Vagina (tissue), 2 donors: ENCODE results near the gene SLC7A11. TPM values are rescaled to one million over a fixed set of nuclear protein-coding genes. Genes with fewer than 3 reads are reported as not detected.

Experiments
- DNase-seq, 2 donors: peaks; one replicate each; pipeline ENCODE4 v3.0.0-alpha.2; 2017; ENCODE audit errors: extremely low spot score in 2 of 2
- H3K27ac ChIP-seq: fragments of 200-600 bp; sonication (generic); one replicate; pipeline ENCODE4 v1.5.1; 2019
- H3K27me3 ChIP-seq: fragments of 200-600 bp; sonication (generic); one replicate; pipeline ENCODE4 v1.5.1; 2019
- H3K36me3 ChIP-seq, 2 donors: fragments of 200-600 bp; sonication (generic); one replicate each; pipeline ENCODE4 v1.5.1; 2017 to 2019
- H3K4me1 ChIP-seq: fragments of 200-600 bp; sonication (generic); one replicate; pipeline ENCODE4 v1.5.1; 2019
- H3K4me3 ChIP-seq, 2 donors: fragments of 200-600 bp; sonication (generic); 1 replicate in 1 of 2; 2 replicates in 1 of 2; pipeline ENCODE4 v1.5.1; 2016 to 2019
- H3K9me3 ChIP-seq: fragments of 200-600 bp; sonication (generic); one replicate; pipeline ENCODE4 v1.5.1; 2019
- POLR2A ChIP-seq, 2 donors: fragments of 450-650 bp; IDR thresholded peaks; one replicate each; pipeline ENCODE4 v1.6.1; 2017; ENCODE audit warnings: antibody characterized with exemption in 2 of 2, mild to moderate bottlenecking in 2 of 2, moderate library complexity in 2 of 2
- POLR2AphosphoS5 ChIP-seq, 2 donors: sonication (generic); formaldehyde crosslinking; IDR thresholded peaks; one replicate each; pipeline ENCODE4 v1.9.0; 2017; ENCODE audit warnings: antibody characterized with exemption in 2 of 2, mild to moderate bottlenecking in 2 of 2, low read depth in 1 of 2; ENCODE audit not compliant: insufficient read depth in 1 of 2
- intact Hi-C: fragments of 100-400 bp; cut with DNase I; formaldehyde crosslinking; loops from one replicate; pipeline ENCODE4 v1.15.1; 2023
- total RNA-seq: library from RNA; depleted of rRNA; stranded (reverse); fragments of >200 nt; gene quantifications from one replicate; pipeline ENCODE4 v1.2.3, GENCODE V29; 2016
- TF ChIP-seq, protein P1 (sequence below), 3 experiments: fragments of 450-650 bp in 2 of 3; fragments of 200-600 bp in 1 of 3; sonication (generic) in 1 of 3; IDR thresholded peaks; one replicate each; pipeline ENCODE4 v1.5.1; 2017 to 2019; ENCODE audit warnings: antibody characterized with exemption in 3 of 3, mild to moderate bottlenecking in 2 of 3, moderate library complexity in 2 of 3

Gene SLC7A11
- total RNA-seq, 1 donor from 2014 or later = 1.5 TPM

DNA sequence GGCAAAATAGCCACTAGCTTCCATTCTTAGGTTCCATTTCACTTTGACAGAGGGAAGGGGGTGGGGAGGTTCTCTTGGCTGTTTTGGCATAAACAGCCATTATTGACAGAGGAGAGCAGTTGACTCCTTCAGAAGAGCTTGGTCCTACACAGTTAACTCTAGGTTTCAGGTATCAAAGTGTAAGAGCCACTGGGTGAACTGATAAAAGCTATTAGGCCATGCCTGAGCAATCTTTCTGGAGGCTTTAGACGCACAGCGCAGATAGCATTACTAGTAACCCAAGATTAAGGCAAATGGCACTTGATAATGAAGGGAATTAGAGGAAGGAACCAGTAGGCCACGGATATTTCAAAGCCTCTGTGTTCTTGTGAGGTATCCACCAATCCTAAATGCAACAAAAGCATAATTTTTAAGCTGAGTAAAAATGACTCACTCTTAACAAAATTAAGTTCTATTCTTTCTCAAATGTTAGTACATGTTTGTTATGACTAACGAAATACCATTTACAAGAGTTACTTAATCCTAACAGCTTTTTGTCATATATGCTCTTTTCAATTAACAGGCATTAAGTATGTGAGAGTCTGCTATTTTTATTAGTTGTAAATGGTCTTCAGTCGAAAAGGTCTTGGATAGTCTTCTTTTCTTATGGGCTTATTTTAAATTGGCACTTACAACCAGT, 53.6 kb downstream of the SLC7A11 start:
- no peaks in the 10 kb centered on the region for H3K36me3 ChIP-seq
- intact Hi-C loops = loop anchor here (10.0 kb wide), 1 partner anchor 1064 kb away; no protein-coding TSS in a partner anchor
- no peak for DNase-seq

DNA sequence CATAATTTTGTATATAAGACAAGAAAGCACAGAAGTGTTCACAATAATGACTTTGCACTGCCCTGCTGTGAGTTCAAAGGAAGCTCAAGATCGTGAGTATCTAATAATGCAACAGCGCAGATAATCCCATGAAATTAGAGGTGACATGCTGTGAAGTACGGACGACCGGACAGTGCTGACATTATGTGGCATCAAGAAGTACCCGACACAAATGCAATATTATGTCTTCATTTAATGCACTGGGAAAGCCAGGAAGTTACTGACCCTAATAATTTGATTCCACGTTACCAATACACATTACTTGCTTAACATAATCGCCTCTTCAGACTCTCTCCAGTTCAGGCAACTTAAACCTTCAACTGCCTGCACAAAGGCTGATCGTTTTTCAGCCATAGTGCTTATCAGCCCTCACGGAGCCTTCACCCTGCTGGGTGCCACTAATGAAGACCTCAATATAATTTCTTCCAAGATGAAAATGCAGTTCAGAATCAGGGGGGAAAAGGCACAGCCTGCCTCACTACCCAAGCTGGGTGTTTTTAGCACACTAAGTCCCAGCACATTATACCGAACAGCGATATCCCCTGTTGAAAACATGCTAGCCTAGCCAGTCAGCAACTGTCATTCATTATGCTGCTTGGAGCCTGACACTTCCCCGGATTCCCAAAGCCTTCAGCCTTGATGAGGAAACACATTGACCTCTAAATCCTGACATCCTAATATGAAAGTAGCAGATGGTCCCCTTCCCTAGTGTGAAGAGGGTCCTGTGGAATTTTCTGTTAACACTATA, 56.1 kb downstream of the SLC7A11 start:
- no peak for DNase-seq
- no peak overlapping the region for H3K27ac ChIP-seq
- TF ChIP-seq, protein P1, sequence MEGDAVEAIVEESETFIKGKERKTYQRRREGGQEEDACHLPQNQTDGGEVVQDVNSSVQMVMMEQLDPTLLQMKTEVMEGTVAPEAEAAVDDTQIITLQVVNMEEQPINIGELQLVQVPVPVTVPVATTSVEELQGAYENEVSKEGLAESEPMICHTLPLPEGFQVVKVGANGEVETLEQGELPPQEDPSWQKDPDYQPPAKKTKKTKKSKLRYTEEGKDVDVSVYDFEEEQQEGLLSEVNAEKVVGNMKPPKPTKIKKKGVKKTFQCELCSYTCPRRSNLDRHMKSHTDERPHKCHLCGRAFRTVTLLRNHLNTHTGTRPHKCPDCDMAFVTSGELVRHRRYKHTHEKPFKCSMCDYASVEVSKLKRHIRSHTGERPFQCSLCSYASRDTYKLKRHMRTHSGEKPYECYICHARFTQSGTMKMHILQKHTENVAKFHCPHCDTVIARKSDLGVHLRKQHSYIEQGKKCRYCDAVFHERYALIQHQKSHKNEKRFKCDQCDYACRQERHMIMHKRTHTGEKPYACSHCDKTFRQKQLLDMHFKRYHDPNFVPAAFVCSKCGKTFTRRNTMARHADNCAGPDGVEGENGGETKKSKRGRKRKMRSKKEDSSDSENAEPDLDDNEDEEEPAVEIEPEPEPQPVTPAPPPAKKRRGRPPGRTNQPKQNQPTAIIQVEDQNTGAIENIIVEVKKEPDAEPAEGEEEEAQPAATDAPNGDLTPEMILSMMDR (IDR thresholded peaks at IDR 0.05) = no peak
- TF ChIP-seq POLR2A (IDR thresholded peaks at IDR 0.05) = no peak
- TF ChIP-seq POLR2AphosphoS5 (IDR thresholded peaks at IDR 0.05; ENCODE audit: insufficient read depth in 1 of 2, low read depth in 1 of 2) = no peak
- intact Hi-C loops = loop anchor here (10.0 kb wide), 1 partner anchor 1061 kb away; no protein-coding TSS in a partner anchor
- no peaks in the 10 kb centered on the region for H3K27me3 ChIP-seq
- no peaks in the 10 kb centered on the region for H3K4me1 ChIP-seq
- H3K4me3 ChIP-seq = no peak overlapping the region
- H3K9me3 ChIP-seq = no peaks in the 10 kb centered on the region
- no peaks in the 10 kb centered on the region for H3K36me3 ChIP-seq

More for the DNA sequence above, 53.6 kb downstream of the SLC7A11 start:
- Histone ChIP-seq H3K27me3 (no peaks in the 10 kb centered on the region), H3K9me3 (no peaks in the 10 kb centered on the region), H3K27ac (no peak overlapping the region), H3K4me3 (no peak overlapping the region), H3K4me1 (no peaks in the 10 kb centered on the region)
- TF ChIP-seq POLR2A (IDR thresholded peaks at IDR 0.05) = no peak
- TF ChIP-seq, protein P1 (IDR thresholded peaks at IDR 0.05) = no peak
- no peak for TF ChIP-seq POLR2AphosphoS5 (IDR thresholded peaks at IDR 0.05; ENCODE audit: insufficient read depth in 1 of 2, low read depth in 1 of 2)

DNA sequence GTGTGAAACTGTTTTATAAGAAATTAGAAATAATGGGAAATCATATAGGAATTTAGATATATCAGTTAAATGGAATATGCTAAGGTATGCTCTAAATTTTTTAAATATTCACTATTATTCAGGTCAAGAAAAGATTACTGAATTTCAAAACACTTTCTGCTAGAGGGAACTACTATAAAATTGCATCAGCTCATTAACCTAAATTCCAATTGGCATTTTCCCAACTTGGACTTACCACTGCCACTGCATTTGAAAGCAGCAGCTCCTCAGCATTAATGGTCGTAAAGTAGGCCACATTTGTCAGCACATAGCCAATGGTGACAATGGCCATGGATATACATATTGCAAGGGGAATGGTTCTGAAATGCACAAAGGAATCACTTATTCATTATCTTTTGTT, 57.3 kb downstream of the SLC7A11 start:
- no peaks in the 10 kb centered on the region for H3K27me3 ChIP-seq
- no peak overlapping the region for H3K4me3 ChIP-seq
- no peak for TF ChIP-seq POLR2A (IDR thresholded peaks at IDR 0.05)
- TF ChIP-seq, protein P1 (IDR thresholded peaks at IDR 0.05) = no peak
- TF ChIP-seq POLR2AphosphoS5 (IDR thresholded peaks at IDR 0.05; ENCODE audit: insufficient read depth in 1 of 2, low read depth in 1 of 2) = no peak
- H3K9me3 ChIP-seq = no peaks in the 10 kb centered on the region
- H3K27ac ChIP-seq = no peak overlapping the region
- no peaks in the 10 kb centered on the region for H3K4me1 ChIP-seq
- intact Hi-C loops = loop anchor here (10.0 kb wide), 1 partner anchor 1060 kb away; no protein-coding TSS in a partner anchor
- no peaks in the 10 kb centered on the region for H3K36me3 ChIP-seq
- no peak for DNase-seq

DNA sequence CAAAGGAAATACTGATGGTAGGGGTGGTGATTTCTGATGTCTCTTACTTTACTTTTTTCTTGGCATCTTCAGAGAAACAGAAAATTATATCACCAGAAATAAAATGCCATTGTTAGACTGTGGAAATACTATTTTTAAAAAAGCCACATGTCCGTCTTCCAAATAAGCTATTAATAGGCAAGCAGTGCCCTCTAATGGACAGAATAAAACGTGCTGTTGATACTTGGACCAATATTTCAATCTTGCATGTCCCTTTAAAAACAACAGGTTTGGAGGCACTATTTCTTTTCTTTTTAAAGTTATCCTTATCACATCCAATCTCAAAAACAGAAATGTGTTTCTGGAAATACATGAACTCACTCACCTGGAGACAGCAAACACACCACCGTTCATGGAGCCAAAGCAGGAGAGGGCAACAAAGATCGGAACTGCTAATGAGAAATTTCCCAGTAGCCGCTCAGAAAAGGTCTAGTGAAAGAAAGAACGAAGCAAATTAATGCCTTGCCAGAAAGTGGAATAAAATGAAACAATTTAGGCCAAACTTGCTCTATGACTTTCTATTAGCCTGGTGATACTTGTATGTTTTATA, 59.2 kb downstream of the SLC7A11 start:
- no peaks in the 10 kb centered on the region for H3K9me3 ChIP-seq
- no peaks in the 10 kb centered on the region for H3K36me3 ChIP-seq
- no peak overlapping the region for H3K4me3 ChIP-seq
- H3K27me3 ChIP-seq = no peaks in the 10 kb centered on the region
- TF ChIP-seq POLR2A (IDR thresholded peaks at IDR 0.05) = no peak
- peak in 1 of 2 donors; percentile 14 for TF ChIP-seq POLR2AphosphoS5 (IDR thresholded peaks at IDR 0.05; ENCODE audit: insufficient read depth in 1 of 2, low read depth in 1 of 2)
- TF ChIP-seq, protein P1 (IDR thresholded peaks at IDR 0.05) = peak in 1 of 3 experiments; percentile 54
- no peak overlapping the region for H3K27ac ChIP-seq
- DNase-seq = no peak
- H3K4me1 ChIP-seq = no peaks in the 10 kb centered on the region
- intact Hi-C loops = loop anchor here (10.0 kb wide), 1 partner anchor 1058 kb away; no protein-coding TSS in a partner anchor
